ENCODE results near the gene CEP104.
A peak's percentile ranks its signal among the peaks of the same experiment; 100 is the strongest.

Gene CEP104

DNA sequence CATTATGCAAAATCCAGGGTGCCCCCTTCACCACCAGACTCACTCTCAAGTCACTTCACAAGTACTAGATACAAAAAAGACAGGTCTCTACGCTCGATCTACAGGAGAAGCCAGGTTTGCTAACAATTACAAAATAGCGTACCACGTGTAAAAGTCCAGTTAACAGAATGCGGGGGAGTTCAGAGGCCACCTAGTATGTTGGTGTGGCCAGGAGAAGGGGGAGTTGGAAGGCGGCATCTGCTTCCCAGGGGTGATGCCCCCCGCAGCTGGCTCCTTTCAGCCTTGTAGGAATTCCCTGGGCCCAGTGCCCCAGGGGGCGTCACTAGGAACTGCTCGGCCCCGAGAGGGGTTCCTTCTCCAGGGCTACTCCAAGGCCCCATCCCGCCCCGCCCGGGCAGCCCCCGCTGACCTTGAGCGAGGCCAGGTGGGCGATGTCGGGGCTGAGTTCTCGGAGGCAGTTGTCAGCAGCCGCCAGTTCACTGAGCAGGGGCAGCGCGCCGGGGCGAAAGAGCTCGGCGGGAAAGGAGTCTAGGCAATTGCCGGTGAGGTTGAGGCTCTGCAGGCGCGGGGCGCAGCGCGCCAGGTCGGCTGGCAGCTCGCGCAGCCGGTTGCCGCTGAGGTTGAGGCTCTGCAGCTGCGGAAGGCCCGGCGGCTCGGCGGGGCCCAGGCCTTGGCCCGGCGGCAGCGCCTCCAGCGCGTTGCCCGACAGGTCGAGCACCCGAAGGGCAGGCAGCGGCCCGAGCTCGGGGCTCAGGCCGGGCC, 61.4 kb downstream of the CEP104 start:
- peak overlapping the region; percentile 88 for H3K27ac ChIP-seq
- TF ChIP-seq, protein P1, sequence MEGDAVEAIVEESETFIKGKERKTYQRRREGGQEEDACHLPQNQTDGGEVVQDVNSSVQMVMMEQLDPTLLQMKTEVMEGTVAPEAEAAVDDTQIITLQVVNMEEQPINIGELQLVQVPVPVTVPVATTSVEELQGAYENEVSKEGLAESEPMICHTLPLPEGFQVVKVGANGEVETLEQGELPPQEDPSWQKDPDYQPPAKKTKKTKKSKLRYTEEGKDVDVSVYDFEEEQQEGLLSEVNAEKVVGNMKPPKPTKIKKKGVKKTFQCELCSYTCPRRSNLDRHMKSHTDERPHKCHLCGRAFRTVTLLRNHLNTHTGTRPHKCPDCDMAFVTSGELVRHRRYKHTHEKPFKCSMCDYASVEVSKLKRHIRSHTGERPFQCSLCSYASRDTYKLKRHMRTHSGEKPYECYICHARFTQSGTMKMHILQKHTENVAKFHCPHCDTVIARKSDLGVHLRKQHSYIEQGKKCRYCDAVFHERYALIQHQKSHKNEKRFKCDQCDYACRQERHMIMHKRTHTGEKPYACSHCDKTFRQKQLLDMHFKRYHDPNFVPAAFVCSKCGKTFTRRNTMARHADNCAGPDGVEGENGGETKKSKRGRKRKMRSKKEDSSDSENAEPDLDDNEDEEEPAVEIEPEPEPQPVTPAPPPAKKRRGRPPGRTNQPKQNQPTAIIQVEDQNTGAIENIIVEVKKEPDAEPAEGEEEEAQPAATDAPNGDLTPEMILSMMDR (conservative IDR thresholded peaks at IDR 0.05), result no peak
- no peak for TF ChIP-seq ZFX (IDR thresholded peaks at IDR 0.05)

DNA sequence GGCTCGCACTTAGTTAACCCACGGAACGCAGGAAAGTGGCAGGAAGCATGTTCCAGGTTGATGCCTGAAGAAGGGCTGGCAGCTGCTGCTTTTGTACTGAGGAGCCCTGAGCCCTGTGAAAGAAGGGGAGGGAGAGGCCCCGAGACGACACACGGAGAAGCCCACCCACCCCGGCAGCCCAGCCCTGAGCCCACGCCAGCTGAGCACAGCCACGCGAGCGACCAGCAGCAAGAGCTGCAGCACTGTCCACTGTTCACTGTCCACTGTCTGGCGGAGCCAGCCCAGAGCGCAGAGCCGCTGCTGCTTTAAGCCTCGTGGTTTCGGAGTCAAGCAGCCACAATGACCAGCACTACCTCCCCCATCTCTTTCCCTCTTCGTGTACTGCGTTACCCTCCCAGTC, 66.1 kb downstream of the CEP104 start:
- no peak overlapping the region for H3K27ac ChIP-seq

DNA sequence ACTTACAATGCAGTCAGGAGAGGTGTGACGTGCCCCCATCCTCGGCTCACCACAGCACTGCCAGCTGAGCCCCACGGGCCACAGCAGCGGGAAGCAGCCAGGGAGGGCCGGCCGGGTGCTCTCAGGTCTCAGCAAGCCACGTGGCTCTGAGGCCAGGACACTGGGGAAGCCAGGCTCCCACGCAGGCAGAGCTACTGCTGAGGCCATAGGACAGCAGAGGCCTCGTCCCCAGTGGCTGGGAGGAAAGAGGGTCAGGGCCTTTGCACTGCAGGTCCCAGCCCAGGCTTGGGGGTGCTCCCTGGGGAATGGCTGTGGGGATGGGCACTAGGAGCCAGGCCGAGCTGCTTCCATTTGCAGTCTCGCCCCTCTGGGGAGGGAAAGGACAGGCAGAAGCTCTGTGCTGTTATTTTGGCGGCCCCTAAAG, 66.5 kb downstream of the CEP104 start:
- no peak overlapping the region for H3K27ac ChIP-seq
- TF ChIP-seq, protein P1 (conservative IDR thresholded peaks at IDR 0.05), result no peak
- no peak for TF ChIP-seq ZFX (IDR thresholded peaks at IDR 0.05)

More for the DNA sequence above, 66.1 kb downstream of the CEP104 start:
- no peak for TF ChIP-seq ZFX (IDR thresholded peaks at IDR 0.05)
- TF ChIP-seq, protein P1 (conservative IDR thresholded peaks at IDR 0.05), result no peak

DNA sequence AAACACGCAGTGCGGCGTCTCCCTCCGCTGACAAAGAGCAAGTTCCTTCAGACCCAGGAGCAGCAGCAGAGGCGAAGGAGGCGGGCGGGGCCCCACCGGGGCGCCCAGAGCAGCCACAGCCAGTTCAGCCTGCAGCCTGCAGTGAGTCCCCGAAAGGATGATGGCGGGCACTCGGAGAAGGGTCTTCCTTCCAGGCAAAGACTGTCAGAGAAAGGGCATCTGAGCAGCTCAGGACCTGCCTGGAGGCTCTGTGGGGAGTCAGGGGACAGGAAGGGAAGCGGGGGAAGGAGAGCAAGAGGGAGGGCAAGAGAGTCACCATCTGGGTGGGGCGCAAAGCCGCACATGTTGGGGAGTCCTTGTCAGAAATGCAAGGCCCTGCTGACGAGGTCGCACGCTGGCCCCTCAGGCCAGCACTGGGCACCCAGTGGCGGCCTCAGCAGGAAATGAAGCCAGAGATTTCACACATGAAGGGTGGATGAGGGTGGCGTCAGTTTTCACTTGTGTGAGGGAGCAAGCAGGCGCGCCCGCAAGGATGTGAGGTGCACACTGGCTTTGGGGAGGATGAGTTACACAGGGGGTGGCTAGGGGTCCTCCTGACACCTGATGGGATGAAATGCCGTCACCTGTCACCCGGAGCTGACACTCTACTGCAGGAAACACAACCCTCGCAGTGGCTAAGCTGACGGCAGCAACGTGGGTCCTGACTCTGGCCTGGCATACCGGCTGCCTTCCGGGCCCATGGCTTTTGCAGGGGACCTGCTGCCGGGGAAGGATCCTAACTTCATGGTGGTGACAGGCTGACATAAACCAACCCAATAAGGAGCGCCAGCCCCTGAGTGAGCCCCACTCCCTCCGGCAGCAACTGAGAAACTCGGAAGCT, 67.3 kb downstream of the CEP104 start:
- no peak overlapping the region for H3K27ac ChIP-seq
- TF ChIP-seq ZFX (IDR thresholded peaks at IDR 0.05), result no peak
- TF ChIP-seq, protein P1 (conservative IDR thresholded peaks at IDR 0.05), result no peak

DNA sequence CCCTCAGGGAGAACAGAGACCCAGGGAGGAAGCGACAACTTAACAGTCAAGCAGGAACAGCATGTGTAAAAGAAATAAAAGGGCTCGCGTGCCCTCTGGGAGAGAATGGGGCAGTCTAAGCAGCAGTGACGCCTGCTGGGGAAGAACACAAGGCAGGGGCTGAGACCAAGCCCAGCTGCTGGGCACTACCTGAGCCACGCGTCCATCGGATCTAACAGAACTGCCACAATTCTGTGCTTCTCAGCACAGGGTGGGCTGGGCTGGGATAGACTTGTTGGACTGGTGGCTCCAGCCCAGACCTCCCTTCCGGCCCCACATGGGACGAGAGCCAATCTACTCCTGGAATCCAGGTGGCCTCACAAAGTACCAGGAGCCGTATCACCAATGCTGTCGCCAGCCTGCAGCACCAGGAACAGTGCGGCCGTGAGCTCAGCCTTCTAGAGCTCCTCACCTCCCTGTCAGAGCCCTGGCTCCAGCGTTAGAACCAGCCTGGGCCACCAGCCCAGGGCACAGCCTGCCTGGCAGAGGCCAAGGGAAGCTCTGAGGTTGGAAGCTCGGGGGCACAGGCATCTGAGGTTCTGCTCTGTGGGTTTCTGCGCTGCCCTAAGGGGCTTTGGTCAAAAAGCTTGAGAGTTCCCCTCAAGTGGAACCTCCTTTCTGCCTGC, 68.1 kb downstream of the CEP104 start:
- TF ChIP-seq, protein P1 (conservative IDR thresholded peaks at IDR 0.05), result no peak
- no peak for TF ChIP-seq ZFX (IDR thresholded peaks at IDR 0.05)
- H3K27ac ChIP-seq, result no peak overlapping the region

DNA sequence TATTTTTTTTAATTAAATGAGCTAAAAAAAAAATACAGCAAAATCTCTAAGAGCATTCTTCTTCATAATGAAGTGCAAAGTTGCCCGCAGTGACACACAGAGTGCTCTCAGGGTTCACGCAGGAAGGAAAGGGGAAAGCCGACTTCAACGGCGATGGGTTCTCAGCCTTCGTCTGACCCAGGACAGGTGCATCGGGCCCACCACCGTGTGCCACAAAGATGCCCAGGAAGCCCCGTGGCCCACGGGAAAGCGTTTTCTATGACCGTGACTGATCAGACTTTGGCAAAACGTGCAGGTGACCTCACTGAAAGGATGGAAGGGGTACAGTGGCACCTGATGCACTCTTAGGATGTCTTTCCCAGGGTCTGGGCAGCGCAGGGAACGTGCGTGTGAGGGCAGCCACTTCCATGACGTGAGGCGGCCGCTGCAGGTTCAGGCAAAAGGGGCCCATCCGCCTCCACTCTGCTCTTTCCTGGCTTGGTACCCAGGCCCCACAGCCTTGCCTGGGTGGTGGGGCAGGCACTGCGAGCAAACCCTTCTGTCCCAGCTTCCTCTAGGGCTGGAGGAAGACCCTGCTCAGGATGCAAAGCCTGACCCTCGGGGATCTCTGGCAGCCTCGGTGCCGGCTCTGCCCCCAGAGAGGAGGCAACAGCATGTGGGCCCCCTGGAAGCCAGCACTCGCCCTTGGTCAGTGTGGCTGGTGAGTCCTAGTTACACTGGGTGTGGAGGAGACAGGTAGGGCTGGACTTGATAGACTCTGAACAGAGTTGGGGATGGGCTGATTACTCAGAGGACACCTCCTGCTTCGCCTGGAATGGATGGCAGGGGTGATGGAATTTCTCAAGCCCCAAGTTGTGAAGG, 69.0 kb downstream of the CEP104 start:
- no peak for TF ChIP-seq ZFX (IDR thresholded peaks at IDR 0.05)
- TF ChIP-seq, protein P1 (conservative IDR thresholded peaks at IDR 0.05), result no peak
- H3K27ac ChIP-seq, result no peak overlapping the region

Data from C4-2B (cell line).